SK-N-SH (cell line): ENCODE data around the gene CAV3.

Experiments
- EZH2phosphoT487 ChIP-seq: fragments of 200-600 bp; sonication (generic); IDR thresholded peaks from 2 replicates; pipeline ENCODE4 v1.6.1; 2017; ENCODE audit warnings: low read depth, mixed run types, mild to moderate bottlenecking, antibody characterized with exemption, moderate library complexity, borderline replicate concordance
- FOXM1 ChIP-seq: IDR thresholded peaks from 2 replicates; pipeline ENCODE4 v1.4.0; 2012; ENCODE audit warnings: low read depth, mild to moderate bottlenecking
- RAD21 ChIP-seq: IDR thresholded peaks from 2 replicates; pipeline ENCODE4 v1.6.1; 2012; ENCODE audit warnings: mild to moderate bottlenecking, low read length
- RCOR1 ChIP-seq: fragments of 150-350 bp; IDR thresholded peaks from 2 replicates; pipeline ENCODE4 v1.6.1; 2017; ENCODE audit warnings: antibody characterized with exemption, low read length
- TF ChIP-seq, protein P1 (sequence below): fragments of 200-600 bp; sonication (generic); IDR thresholded peaks from 2 replicates; pipeline ENCODE4 v1.6.1; 2017; ENCODE audit warnings: antibody characterized with exemption, mild to moderate bottlenecking, moderate library complexity
- TF ChIP-seq, protein P2 (sequence below): IDR thresholded peaks from 2 replicates; pipeline ENCODE4 v1.4.0; 2012; ENCODE audit warnings: low read depth

DNA sequence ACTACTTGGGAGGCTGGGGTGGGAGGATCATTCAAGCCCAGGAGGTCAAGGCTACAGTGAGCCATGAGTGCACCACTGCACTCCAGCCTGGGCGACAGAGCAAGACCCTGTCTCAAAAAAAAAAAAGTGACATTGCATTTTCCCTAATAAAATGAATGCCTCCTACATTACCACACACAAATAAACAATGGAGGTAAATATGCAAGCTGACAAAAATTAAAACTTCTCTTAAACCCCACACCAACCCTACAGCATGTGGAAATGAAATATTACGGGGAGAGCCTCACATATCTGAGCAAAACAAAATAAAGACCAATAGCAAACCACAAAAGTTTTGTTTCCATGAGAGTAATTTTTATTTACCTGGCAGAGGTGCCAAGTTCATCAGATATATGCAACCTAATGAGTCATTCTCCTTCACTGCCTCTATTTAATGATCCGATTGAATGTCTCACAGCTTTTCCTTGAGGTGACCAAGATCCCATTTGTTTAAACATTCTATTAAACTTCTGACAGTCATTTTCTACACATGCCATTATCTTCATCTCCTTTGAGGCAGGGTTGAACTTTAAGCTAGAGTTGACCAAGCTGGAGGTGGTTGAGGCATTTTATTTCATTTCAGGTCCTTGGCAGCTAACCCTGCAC is 9.4 kb upstream of the CAV3 start:
- TF ChIP-seq, protein P1, sequence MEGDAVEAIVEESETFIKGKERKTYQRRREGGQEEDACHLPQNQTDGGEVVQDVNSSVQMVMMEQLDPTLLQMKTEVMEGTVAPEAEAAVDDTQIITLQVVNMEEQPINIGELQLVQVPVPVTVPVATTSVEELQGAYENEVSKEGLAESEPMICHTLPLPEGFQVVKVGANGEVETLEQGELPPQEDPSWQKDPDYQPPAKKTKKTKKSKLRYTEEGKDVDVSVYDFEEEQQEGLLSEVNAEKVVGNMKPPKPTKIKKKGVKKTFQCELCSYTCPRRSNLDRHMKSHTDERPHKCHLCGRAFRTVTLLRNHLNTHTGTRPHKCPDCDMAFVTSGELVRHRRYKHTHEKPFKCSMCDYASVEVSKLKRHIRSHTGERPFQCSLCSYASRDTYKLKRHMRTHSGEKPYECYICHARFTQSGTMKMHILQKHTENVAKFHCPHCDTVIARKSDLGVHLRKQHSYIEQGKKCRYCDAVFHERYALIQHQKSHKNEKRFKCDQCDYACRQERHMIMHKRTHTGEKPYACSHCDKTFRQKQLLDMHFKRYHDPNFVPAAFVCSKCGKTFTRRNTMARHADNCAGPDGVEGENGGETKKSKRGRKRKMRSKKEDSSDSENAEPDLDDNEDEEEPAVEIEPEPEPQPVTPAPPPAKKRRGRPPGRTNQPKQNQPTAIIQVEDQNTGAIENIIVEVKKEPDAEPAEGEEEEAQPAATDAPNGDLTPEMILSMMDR = no peak
- TF ChIP-seq EZH2phosphoT487 (no peak), RAD21 (no peak), FOXM1 (no peak), RCOR1 (no peak)
- TF ChIP-seq, protein P2, sequence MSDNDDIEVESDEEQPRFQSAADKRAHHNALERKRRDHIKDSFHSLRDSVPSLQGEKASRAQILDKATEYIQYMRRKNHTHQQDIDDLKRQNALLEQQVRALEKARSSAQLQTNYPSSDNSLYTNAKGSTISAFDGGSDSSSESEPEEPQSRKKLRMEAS = no peak
